Esophagus muscularis mucosa (tissue), 4 donors: Measurements from ENCODE around the gene OR51I2. TPM values are rescaled to one million over a fixed set of nuclear protein-coding genes. Genes with fewer than 3 reads are reported as not detected.
A peak's percentile ranks its signal among the peaks of the same experiment; 100 is the strongest.

Experiments
- DNase-seq: peaks from one replicate; pipeline ENCODE4 v3.0.0-alpha.2; 2017; ENCODE audit errors: extremely low spot score
- H3K27ac ChIP-seq, 4 donors: fragments of 200-600 bp; sonication (generic); replicated peaks in 1 of 4; 1 replicate in 3 of 4; 2 replicates in 1 of 4; pipeline ENCODE4 v1.5.1; 2016 to 2019; ENCODE audit warnings: mild to moderate bottlenecking in 1 of 4
- H3K27me3 ChIP-seq, 4 donors: fragments of 200-600 bp; sonication (generic); one replicate each; pipeline versions ENCODE4 v1.5.1 to v1.6.0; 2016 to 2019
- H3K36me3 ChIP-seq, 4 donors: fragments of 200-600 bp; sonication (generic); one replicate each; pipeline ENCODE4 v1.5.1; 2016 to 2019
- H3K4me1 ChIP-seq, 4 donors: fragments of 200-600 bp; sonication (generic); one replicate each; pipeline ENCODE4 v1.5.1; 2016 to 2019
- H3K4me3 ChIP-seq, 4 donors: fragments of 200-600 bp; sonication (generic); 1 replicate in 2 of 4; 2 replicates in 2 of 4; pipeline ENCODE4 v1.5.1; 2016 to 2019; ENCODE audit warnings: mild to moderate bottlenecking in 4 of 4, moderate library complexity in 1 of 4
- H3K9me3 ChIP-seq, 4 donors: fragments of 200-600 bp; sonication (generic); 1 replicate in 3 of 4; 2 replicates in 1 of 4; pipeline ENCODE4 v1.5.1; 2016 to 2019
- EP300 ChIP-seq: sonication (generic); formaldehyde crosslinking; IDR thresholded peaks from one replicate; pipeline ENCODE4 v1.6.1; 2017; ENCODE audit warnings: antibody characterized with exemption
- POLR2A ChIP-seq: fragments of 450-650 bp; IDR thresholded peaks from one replicate; pipeline ENCODE4 v1.6.1; 2017; ENCODE audit warnings: antibody characterized with exemption, moderate library complexity, mild to moderate bottlenecking, low read depth
- POLR2AphosphoS5 ChIP-seq, 2 donors: sonication (generic); formaldehyde crosslinking; IDR thresholded peaks; one replicate each; pipeline ENCODE4 v1.6.1; 2017; ENCODE audit warnings: antibody characterized with exemption in 2 of 2
- WGBS: methylation state at CpG from one replicate; pipeline ENCODE4 v1.1.5; 2018; 5-methylcytosine and 5-hydroxymethylcytosine counted together
- intact Hi-C: fragments of 100-400 bp; cut with DNase I; formaldehyde crosslinking; loops from one replicate; pipeline ENCODE4 v1.15.1; 2023
- total RNA-seq, 4 donors: library from RNA; depleted of rRNA; stranded (reverse); fragments of >200 nt; gene quantifications; one replicate each; pipeline versions ENCODE4 v1.1.0 to v1.2.1, GENCODE V29; 2016
- TF ChIP-seq, protein P1 (sequence below), 3 experiments: fragments of 200-600 bp in 2 of 3; fragments of 450-650 bp in 1 of 3; sonication (generic) in 2 of 3; IDR thresholded peaks; one replicate each; pipeline ENCODE4 v1.5.1; 2017 to 2019; ENCODE audit warnings: antibody characterized with exemption in 3 of 3, mild to moderate bottlenecking in 2 of 3, moderate library complexity in 1 of 3

The OR51I2 gene
- total RNA-seq, 4 donors from 2014 or later: not detected

DNA sequence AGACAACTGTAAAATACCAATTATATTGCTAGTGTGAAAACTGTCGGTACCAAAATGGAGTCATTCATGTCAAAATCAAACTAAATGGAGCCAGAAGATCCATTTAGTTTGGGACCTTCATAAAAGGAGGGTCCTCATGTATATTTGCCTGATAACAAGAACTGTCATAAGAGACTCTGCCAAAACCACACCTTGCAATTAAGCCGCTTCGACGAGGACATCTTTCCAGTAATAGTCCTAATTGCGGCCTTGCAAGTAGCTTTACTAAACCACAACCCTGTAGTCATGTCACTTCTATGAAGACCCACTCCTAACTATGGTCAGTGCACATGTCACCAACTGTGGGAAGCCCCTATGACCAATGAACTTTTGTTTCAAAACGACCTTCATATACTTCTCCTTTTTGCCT is 51.3 kb downstream of the OR51I2 start:
- Histone ChIP-seq H3K27me3 (no peaks in the 10 kb centered on the region), H3K9me3 (no peaks in the 10 kb centered on the region), H3K27ac (no peak overlapping the region), H3K4me3 (no peak overlapping the region), H3K4me1 (no peaks in the 10 kb centered on the region), H3K36me3 (no peaks in the 10 kb centered on the region)
- WGBS: 92% methylated on average over 6 of the region's 6 CpGs
- intact Hi-C loops: no loop called here
- peak; percentile 64 for DNase-seq
- no peak for TF ChIP-seq POLR2AphosphoS5 (IDR thresholded peaks at IDR 0.05)

DNA sequence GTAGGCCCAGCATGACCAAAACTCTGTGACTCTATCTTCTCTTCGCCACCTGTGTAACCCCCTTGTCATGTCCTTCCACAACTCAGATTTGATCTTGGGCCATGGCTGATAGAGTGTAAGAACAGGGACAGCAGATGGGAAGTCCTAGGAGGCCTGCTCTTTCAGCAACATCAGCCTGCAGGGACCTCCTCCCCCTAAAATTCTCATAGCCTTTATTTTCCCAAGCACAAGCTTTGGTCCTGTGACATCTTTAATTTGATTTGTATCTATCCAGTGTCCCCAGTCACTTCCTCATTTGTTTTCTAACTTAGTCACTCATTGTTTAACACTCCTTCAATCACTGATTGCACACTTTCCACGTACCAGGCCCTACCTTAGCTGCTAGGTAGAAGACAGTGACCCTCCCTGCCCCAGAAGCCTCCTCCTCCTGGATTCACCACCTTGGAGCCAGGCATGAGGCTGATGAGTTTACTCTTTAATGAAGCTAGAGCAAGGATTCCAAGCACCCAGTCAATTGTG is 55.3 kb downstream of the OR51I2 start:
- H3K9me3 ChIP-seq: no peaks in the 10 kb centered on the region
- no peaks in the 10 kb centered on the region for H3K4me1 ChIP-seq
- no peak overlapping the region for H3K4me3 ChIP-seq
- intact Hi-C loops: no loop called here
- TF ChIP-seq EP300: no peak
- TF ChIP-seq, protein P1, sequence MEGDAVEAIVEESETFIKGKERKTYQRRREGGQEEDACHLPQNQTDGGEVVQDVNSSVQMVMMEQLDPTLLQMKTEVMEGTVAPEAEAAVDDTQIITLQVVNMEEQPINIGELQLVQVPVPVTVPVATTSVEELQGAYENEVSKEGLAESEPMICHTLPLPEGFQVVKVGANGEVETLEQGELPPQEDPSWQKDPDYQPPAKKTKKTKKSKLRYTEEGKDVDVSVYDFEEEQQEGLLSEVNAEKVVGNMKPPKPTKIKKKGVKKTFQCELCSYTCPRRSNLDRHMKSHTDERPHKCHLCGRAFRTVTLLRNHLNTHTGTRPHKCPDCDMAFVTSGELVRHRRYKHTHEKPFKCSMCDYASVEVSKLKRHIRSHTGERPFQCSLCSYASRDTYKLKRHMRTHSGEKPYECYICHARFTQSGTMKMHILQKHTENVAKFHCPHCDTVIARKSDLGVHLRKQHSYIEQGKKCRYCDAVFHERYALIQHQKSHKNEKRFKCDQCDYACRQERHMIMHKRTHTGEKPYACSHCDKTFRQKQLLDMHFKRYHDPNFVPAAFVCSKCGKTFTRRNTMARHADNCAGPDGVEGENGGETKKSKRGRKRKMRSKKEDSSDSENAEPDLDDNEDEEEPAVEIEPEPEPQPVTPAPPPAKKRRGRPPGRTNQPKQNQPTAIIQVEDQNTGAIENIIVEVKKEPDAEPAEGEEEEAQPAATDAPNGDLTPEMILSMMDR (IDR thresholded peaks at IDR 0.05): no peak
- no peak for TF ChIP-seq POLR2A
- TF ChIP-seq POLR2AphosphoS5 (IDR thresholded peaks at IDR 0.05): no peak
- DNase-seq: no peak
- 77% methylated on average over 2 of the region's 2 CpGs for WGBS
- no peaks in the 10 kb centered on the region for H3K27me3 ChIP-seq
- no peak overlapping the region for H3K27ac ChIP-seq
- H3K36me3 ChIP-seq: no peaks in the 10 kb centered on the region

DNA sequence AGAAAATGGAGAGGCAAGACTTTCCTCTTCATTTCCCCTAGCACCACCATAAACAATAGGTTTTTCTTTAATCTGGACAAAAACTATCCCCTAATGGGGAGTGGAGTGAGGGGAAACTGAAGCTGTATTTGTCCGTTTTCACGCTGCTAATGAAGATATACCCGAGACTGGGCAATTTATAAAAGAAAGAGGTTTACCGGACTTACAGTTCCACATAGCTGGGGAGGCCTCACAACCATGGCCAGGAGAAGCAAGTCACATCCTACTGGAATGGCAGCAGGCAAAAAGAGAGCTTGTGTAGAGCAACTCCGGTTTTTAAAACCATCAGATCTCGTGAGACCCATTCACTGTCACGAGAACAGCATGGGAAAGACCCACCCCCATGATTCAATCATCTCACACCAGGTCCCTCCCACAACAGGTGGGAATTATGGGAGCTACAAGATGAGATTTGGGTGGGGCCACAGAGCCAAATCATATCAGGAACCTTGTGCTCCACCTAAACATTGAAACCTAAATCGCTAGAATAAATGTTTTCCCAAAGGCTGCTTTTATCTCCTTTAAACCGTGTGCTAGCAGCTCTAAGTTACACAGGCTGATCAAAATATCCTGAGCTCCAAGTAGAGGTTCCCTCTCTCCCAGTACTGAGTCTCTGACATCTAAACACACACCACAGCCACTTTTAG is 56.4 kb downstream of the OR51I2 start:
- no peaks in the 10 kb centered on the region for H3K9me3 ChIP-seq
- H3K4me3 ChIP-seq: no peak overlapping the region
- no peaks in the 10 kb centered on the region for H3K27me3 ChIP-seq
- H3K4me1 ChIP-seq: no peaks in the 10 kb centered on the region
- intact Hi-C loops: no loop called here
- no peaks in the 10 kb centered on the region for H3K36me3 ChIP-seq
- WGBS: 86% methylated on average over 9 of the region's 9 CpGs
- no peak for DNase-seq
- no peak overlapping the region for H3K27ac ChIP-seq
- no peak for TF ChIP-seq EP300
- no peak for TF ChIP-seq POLR2AphosphoS5 (IDR thresholded peaks at IDR 0.05)
- no peak for TF ChIP-seq POLR2A
- TF ChIP-seq, protein P1 (IDR thresholded peaks at IDR 0.05): no peak

Other genes with a start within 250 kb of the OR51I2 start
- not detected for gene OR51V1, start 248.6 kb upstream of the OR51I2 start, total RNA-seq
- 1,000 to 10,000 TPM in 1 of 4 donors, 100 to 1,000 TPM in 1, 10 to 100 TPM in 1, 1 to 10 TPM in 1; 6.6 to 2,785 (median 163) TPM for gene HBB, start 222.3 kb upstream of the OR51I2 start, total RNA-seq
- 1 to 10 TPM in 1 of 4 donors, not detected in 3; 4.3 TPM for gene HBD, start 214.8 kb upstream of the OR51I2 start, total RNA-seq
- gene HBG1, start 199.5 kb upstream of the OR51I2 start, total RNA-seq: not detected
- gene HBG2, start 194.5 kb upstream of the OR51I2 start, total RNA-seq: not detected
- not detected for gene HBE1, start 179.4 kb upstream of the OR51I2 start, total RNA-seq
- gene OR51B4, start 147.4 kb upstream of the OR51I2 start, total RNA-seq: not detected
- gene OR51B2, start 125.0 kb upstream of the OR51I2 start, total RNA-seq: not detected
- gene OR51B5, start 105.8 kb upstream of the OR51I2 start, total RNA-seq: not detected
- gene OR51B6, start 97.8 kb upstream of the OR51I2 start, total RNA-seq: not detected
- gene OR51M1, start 65.5 kb upstream of the OR51I2 start, total RNA-seq: not detected
- gene OR51Q1, start 27.2 kb upstream of the OR51I2 start, total RNA-seq: not detected
- gene OR51I1, start 7.8 kb upstream of the OR51I2 start, total RNA-seq: not detected
- not detected for gene OR52D1, start 39.4 kb downstream of the OR51I2 start, total RNA-seq
- gene UBQLN3, start 60.6 kb downstream of the OR51I2 start, total RNA-seq: under 1 TPM in 1 of 4 donors, not detected in 3; 0.13 TPM
- under 1 TPM in 3 of 4 donors, not detected in 1; 0.19 to 0.46 (median 0.42) TPM for gene UBQLNL, start 67.4 kb downstream of the OR51I2 start, total RNA-seq
- not detected for gene OR52H1, start 99.2 kb downstream of the OR51I2 start, total RNA-seq
- gene OR52B6, start 131.6 kb downstream of the OR51I2 start, total RNA-seq: not detected
- 1 to 10 TPM; 1.8 to 3.4 (median 2.5) TPM for gene TRIM6, start 147.3 kb downstream of the OR51I2 start, total RNA-seq
- 1 to 10 TPM; 3.0 to 5.0 (median 3.9) TPM for gene TRIM34, start 175.7 kb downstream of the OR51I2 start, total RNA-seq
- 10 to 100 TPM; 15.9 to 21.5 (median 16.6) TPM for gene TRIM5, start 235.8 kb downstream of the OR51I2 start, total RNA-seq
- gene TRIM22, start 240.5 kb downstream of the OR51I2 start, total RNA-seq: 10 to 100 TPM; 27.1 to 46.6 (median 36.7) TPM